Measurements from ENCODE around the gene CTXN1. TPM values are rescaled to one million over a fixed set of nuclear protein-coding genes. Genes with fewer than 3 reads are reported as not detected.

The CTXN1 gene
- total RNA-seq, 1 experiment from 2014 or later = 71.7 TPM

- H3K36me3 ChIP-seq (ENCODE audit: insufficient read depth, low read length, poor library complexity, severe bottlenecking) = peaks cover 28% of the 10 kb centered on the region
- ChIA-PET POLR2A (ENCODE audit: low non-redundant PET) (no interaction called here), CTCF (no interaction called here)
These were observed 17.0 kb downstream of the CTXN1 start for GRCh38 chr19:7908742-7909461.

GRCh38 chr19:7908078-7908699, 17.7 kb downstream of the CTXN1 start:
- peaks cover 11% of the 10 kb centered on the region for H3K4me1 ChIP-seq (ENCODE audit: insufficient read depth, low read length, poor library complexity, severe bottlenecking)
- H3K9me3 ChIP-seq (ENCODE audit: low read depth, low read length, poor library complexity, severe bottlenecking) = no peaks in the 10 kb centered on the region
- no TSS peak for BruUV-seq (replicated peaks)
- H3K36me3 ChIP-seq (ENCODE audit: insufficient read depth, low read length, poor library complexity, severe bottlenecking) = peaks cover 28% of the 10 kb centered on the region
- no peak overlapping the region for H3K4me3 ChIP-seq (ENCODE audit: low read depth, low read length, poor library complexity, severe bottlenecking)
- ChIA-PET POLR2A (ENCODE audit: low non-redundant PET) (no interaction called here), CTCF (interaction anchor here (0.6 kb wide), 1 partner anchor 10 kb away, joined by 3 read pairs; no protein-coding TSS in a partner anchor)
- no peak for DNase-seq (ENCODE audit: low spot score)
- TF ChIP-seq EZH2 (IDR thresholded peaks at IDR 0.05; ENCODE audit: borderline replicate concordance, low read depth, low read length, poor library complexity, severe bottlenecking) = no peak
- TF ChIP-seq CTCF (conservative IDR thresholded peaks at IDR 0.05; ENCODE audit: low read depth, low read length) = no peak
- intact Hi-C loops (cut with micrococcal nuclease; ENCODE audit: unreplicated experiment) = no loop called here
- H3K27ac ChIP-seq (ENCODE audit: low read depth, low read length, poor library complexity, severe bottlenecking) = no peak overlapping the region
- H3K27me3 ChIP-seq (replicated peaks; ENCODE audit: insufficient read depth, low read depth, low read length, poor library complexity) = no peaks in the 10 kb centered on the region

More at GRCh38 chr19:7908742-7909461, 17.0 kb downstream of the CTXN1 start:
- intact Hi-C loops (cut with micrococcal nuclease; ENCODE audit: unreplicated experiment) = no loop called here
- H3K27me3 ChIP-seq (replicated peaks; ENCODE audit: insufficient read depth, low read depth, low read length, poor library complexity) = no peaks in the 10 kb centered on the region
- peaks cover 11% of the 10 kb centered on the region for H3K4me1 ChIP-seq (ENCODE audit: insufficient read depth, low read length, poor library complexity, severe bottlenecking)
- H3K4me3 ChIP-seq (ENCODE audit: low read depth, low read length, poor library complexity, severe bottlenecking) = no peak overlapping the region
- TF ChIP-seq EZH2 (IDR thresholded peaks at IDR 0.05; ENCODE audit: borderline replicate concordance, low read depth, low read length, poor library complexity, severe bottlenecking) = no peak
- no peak for TF ChIP-seq CTCF (conservative IDR thresholded peaks at IDR 0.05; ENCODE audit: low read depth, low read length)
- DNase-seq (ENCODE audit: low spot score) = no peak
- no TSS peak for BruUV-seq (replicated peaks)
- no peaks in the 10 kb centered on the region for H3K9me3 ChIP-seq (ENCODE audit: low read depth, low read length, poor library complexity, severe bottlenecking)
- no peak overlapping the region for H3K27ac ChIP-seq (ENCODE audit: low read depth, low read length, poor library complexity, severe bottlenecking)

GRCh38 chr19:7907544-7907943, 18.4 kb downstream of the CTXN1 start:
- DNase-seq (ENCODE audit: low spot score) = no peak
- H3K4me3 ChIP-seq (ENCODE audit: low read depth, low read length, poor library complexity, severe bottlenecking) = no peak overlapping the region
- no peak overlapping the region for H3K27ac ChIP-seq (ENCODE audit: low read depth, low read length, poor library complexity, severe bottlenecking)
- H3K4me1 ChIP-seq (ENCODE audit: insufficient read depth, low read length, poor library complexity, severe bottlenecking) = peaks cover 11% of the 10 kb centered on the region
- POLR2A ChIA-PET (ENCODE audit: low non-redundant PET) = no interaction called here
- intact Hi-C loops (cut with micrococcal nuclease; ENCODE audit: unreplicated experiment) = no loop called here
- peaks cover 28% of the 10 kb centered on the region for H3K36me3 ChIP-seq (ENCODE audit: insufficient read depth, low read length, poor library complexity, severe bottlenecking)
- H3K27me3 ChIP-seq (replicated peaks; ENCODE audit: insufficient read depth, low read depth, low read length, poor library complexity) = no peaks in the 10 kb centered on the region
- CTCF ChIA-PET = no interaction called here
- TF ChIP-seq CTCF (conservative IDR thresholded peaks at IDR 0.05; ENCODE audit: low read depth, low read length) (no peak), EZH2 (IDR thresholded peaks at IDR 0.05; ENCODE audit: borderline replicate concordance, low read depth, low read length, poor library complexity, severe bottlenecking) (no peak)
- no peaks in the 10 kb centered on the region for H3K9me3 ChIP-seq (ENCODE audit: low read depth, low read length, poor library complexity, severe bottlenecking)
- BruUV-seq (replicated peaks) = no TSS peak
